Thoracic aorta (tissue), 2 donors: ENCODE data around the gene TECPR2. TPM values are rescaled to one million over a fixed set of nuclear protein-coding genes. Genes with fewer than 3 reads are reported as not detected.

Experiments used
- ATAC-seq: fragments of 150-250 bp; one replicate; pipeline ENCODE4 v1.8.0; 2017; ENCODE audit warnings: low read depth; ENCODE audit not compliant: insufficient number of reproducible peaks, low FRiP score
- DNase-seq: peaks from one replicate; pipeline ENCODE4 v3.0.0-alpha.2; 2020; ENCODE audit warnings: low spot score
- H3K27ac ChIP-seq, 2 donors: fragments of 200-600 bp; sonication (generic); 1 replicate in 1 of 2; 2 replicates in 1 of 2; pipeline ENCODE4 v1.5.1; 2016; ENCODE audit warnings: mild to moderate bottlenecking in 2 of 2, moderate library complexity in 2 of 2
- H3K27me3 ChIP-seq: fragments of 200-600 bp; sonication (generic); replicated peaks from 2 replicates; pipeline ENCODE4 v1.6.0; 2016; ENCODE audit warnings: mild to moderate bottlenecking; ENCODE audit not compliant: insufficient read depth
- H3K36me3 ChIP-seq: fragments of 200-600 bp; sonication (generic); one replicate; pipeline ENCODE4 v1.5.1; 2016
- H3K4me1 ChIP-seq, 2 donors: fragments of 200-600 bp; sonication (generic); 1 replicate in 1 of 2; 2 replicates in 1 of 2; pipeline versions ENCODE4 v1.5.1 to v1.6.0; 2016; ENCODE audit warnings: low read depth in 2 of 2, mild to moderate bottlenecking in 1 of 2; ENCODE audit not compliant: control insufficient read depth in 1 of 2
- H3K4me3 ChIP-seq: fragments of 200-600 bp; sonication (generic); 2 replicates; pipeline ENCODE4 v1.5.1; 2016; ENCODE audit warnings: mild to moderate bottlenecking
- H3K9me3 ChIP-seq: fragments of 200-600 bp; sonication (generic); 2 replicates; pipeline ENCODE4 v1.5.1; 2016
- total RNA-seq, 2 donors: library from RNA; depleted of rRNA; stranded (reverse); fragments of >200 nt; gene quantifications; one replicate each; pipeline versions ENCODE4 v1.1.0 to v1.2.3, GENCODE V29; 2016
- TF ChIP-seq, protein P1 (sequence below): fragments of 200-600 bp; sonication (generic); IDR thresholded peaks from one replicate; pipeline ENCODE4 v1.5.1; 2019; ENCODE audit warnings: antibody characterized with exemption

Gene TECPR2
- total RNA-seq, 2 donors from 2014 or later: 36.5 to 41.3 TPM

DNA sequence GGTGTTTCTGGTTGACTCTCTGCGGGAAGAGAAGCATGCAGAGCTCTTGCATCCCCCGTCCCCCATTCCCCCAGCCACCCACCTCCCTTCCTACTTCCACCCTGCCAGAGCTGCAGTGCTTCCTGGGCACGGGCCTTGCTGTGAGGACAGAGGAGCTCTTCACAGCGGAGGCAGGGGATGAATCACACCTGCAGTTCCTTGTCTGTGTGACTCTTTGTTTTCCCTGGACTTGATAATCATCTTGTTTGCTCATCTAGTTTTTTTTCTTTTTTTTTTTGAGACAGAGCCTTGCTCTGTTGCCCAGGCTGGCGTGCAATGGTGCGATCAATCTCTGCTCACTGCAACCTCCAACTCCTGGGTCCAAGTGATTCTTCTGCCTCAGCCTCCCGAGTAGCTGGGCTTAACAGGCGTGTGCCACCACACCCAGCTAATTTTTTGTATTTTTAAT, 119.1 kb downstream of the TECPR2 start:
- no peaks in the 10 kb centered on the region for H3K36me3 ChIP-seq
- DNase-seq (no peak), ATAC-seq (no peak)
- H3K27me3 ChIP-seq: no peaks in the 10 kb centered on the region
- no peak overlapping the region for H3K27ac ChIP-seq
- no peaks in the 10 kb centered on the region for H3K9me3 ChIP-seq
- H3K4me1 ChIP-seq: peaks cover 3 to 29% of the 10 kb centered on the region in 2 donors
- TF ChIP-seq, protein P1, sequence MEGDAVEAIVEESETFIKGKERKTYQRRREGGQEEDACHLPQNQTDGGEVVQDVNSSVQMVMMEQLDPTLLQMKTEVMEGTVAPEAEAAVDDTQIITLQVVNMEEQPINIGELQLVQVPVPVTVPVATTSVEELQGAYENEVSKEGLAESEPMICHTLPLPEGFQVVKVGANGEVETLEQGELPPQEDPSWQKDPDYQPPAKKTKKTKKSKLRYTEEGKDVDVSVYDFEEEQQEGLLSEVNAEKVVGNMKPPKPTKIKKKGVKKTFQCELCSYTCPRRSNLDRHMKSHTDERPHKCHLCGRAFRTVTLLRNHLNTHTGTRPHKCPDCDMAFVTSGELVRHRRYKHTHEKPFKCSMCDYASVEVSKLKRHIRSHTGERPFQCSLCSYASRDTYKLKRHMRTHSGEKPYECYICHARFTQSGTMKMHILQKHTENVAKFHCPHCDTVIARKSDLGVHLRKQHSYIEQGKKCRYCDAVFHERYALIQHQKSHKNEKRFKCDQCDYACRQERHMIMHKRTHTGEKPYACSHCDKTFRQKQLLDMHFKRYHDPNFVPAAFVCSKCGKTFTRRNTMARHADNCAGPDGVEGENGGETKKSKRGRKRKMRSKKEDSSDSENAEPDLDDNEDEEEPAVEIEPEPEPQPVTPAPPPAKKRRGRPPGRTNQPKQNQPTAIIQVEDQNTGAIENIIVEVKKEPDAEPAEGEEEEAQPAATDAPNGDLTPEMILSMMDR: no peak
- H3K4me3 ChIP-seq: no peak overlapping the region

DNA sequence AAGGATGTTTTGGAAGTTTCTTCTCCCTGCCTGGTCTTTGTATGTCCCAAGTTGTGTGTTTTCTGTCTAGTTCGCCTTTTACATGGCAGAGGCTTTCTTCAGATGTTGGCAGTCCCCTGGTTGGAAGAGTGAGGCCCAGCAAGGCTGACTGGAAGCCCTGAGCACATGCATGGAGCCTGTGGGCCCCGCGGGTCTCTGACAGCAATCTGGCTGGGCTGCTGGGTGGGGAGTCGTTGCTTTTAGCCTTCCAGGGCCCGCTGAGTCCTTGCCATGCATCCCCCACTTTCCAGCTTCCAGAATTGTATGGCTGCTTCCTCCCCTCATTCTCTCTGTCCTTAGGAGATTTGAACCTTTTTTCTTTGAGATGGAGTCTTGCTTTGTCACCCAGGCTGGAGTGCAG, 121.6 kb downstream of the TECPR2 start:
- TF ChIP-seq, protein P1: no peak
- H3K27me3 ChIP-seq: no peaks in the 10 kb centered on the region
- H3K9me3 ChIP-seq: no peaks in the 10 kb centered on the region
- DNase-seq: no peak
- no peak overlapping the region for H3K27ac ChIP-seq
- no peak for ATAC-seq
- H3K36me3 ChIP-seq: no peaks in the 10 kb centered on the region
- no peak overlapping the region for H3K4me3 ChIP-seq
- peaks cover 4 to 27% of the 10 kb centered on the region in 2 donors for H3K4me1 ChIP-seq

DNA sequence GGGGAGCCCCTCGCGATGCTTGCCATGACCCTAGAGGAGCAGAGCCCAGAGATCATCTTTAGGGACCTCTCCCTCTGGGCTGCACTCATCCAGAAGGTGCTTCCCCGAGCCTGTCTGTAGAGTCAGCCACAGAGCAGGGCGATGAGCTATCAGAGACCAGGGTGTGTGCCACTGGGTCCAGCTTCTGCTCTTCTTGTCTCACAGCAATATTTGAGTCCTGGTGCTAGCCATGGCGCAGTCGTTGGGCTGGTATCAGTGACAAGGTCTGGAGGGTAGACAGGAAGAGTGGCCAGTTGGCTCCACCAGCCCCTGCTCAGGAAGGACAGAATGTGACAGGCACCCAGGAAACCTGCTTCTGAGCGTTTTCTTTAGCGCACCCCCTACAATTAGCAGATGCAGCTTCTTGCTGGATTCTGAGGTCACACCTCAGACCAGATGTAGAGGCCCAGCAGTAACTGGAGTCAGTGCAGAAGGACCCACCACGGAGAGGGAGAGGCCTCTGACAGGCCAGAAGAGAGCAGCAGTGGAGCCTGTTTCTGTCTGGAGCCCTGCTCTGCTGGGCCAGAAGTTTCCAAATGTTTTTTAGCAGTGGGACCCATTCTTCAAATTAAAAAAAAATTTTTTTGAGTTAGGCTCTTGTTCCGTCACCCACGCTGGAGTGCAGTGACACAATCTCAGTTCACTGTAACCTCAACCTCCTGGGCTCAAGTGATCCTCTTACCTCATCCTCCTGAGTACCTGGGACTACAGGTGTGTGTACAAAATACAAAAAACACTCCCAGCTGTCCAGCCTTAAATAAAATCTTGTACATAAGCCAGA, 123.2 kb downstream of the TECPR2 start:
- TF ChIP-seq, protein P1: no peak
- DNase-seq: no peak
- no peak for ATAC-seq
- Histone ChIP-seq H3K27me3 (no peaks in the 10 kb centered on the region), H3K4me1 (peaks cover 4 to 19% of the 10 kb centered on the region in 2 donors), H3K4me3 (no peak overlapping the region), H3K27ac (no peak overlapping the region), H3K9me3 (no peaks in the 10 kb centered on the region), H3K36me3 (no peaks in the 10 kb centered on the region)

DNA sequence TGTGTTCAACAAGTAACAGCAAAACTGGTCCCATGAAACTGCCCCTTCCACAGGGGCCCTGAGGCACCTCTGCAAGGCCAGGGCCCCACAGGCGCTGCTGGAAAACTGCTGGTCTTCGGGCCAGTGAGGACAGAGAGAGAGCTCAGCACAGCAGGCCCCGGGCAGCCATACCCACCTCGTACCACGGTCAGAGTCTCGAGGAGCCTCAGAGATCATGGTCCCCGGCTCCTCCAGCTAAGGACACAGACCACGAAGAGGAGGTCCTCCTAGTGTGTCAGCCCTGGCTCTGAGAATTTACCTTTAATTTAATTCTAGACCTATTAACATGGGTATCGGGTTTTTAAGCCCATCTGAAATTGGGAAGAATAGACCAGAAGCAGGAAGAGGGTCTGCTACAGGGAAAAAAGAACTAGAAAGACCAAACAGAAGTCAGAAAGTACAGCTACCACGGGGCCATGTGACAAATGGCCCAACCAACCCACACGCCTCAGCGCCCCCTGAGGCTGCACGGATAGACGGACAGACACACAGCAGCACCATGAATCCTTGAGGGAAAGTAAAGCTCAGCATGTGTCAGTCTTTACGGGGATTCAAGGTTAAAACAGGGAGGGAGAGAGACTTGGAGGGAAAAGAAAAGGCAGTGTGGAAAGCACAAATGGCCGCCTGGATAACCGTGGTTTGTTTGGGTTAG, 123.9 kb downstream of the TECPR2 start:
- DNase-seq: no peak
- Histone ChIP-seq H3K4me3 (peak overlapping the region; percentile 31), H3K36me3 (no peaks in the 10 kb centered on the region), H3K27me3 (no peaks in the 10 kb centered on the region), H3K9me3 (no peaks in the 10 kb centered on the region), H3K4me1 (peaks cover 4 to 19% of the 10 kb centered on the region in 2 donors), H3K27ac (peak overlapping the region; percentile 26 to 71)
- ATAC-seq: no peak
- TF ChIP-seq, protein P1: no peak

DNA sequence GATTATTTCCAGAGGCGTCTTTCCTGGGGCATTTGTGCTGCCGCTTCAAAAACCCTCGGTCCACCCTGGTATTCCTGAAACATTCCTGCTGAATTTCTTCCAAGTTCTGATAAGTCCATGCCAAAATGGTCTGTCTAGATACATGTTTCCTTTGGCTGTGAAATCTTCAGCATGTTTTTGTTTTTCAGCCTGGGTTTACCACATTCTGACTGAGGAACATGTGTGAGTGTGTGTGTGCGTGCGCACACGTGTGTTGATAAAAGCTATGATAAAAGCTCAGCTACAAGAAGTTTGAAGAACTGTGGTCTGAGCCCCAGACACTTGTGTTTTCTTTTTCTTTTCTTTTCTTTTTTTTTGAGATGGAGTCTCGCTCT, 124.5 kb downstream of the TECPR2 start:
- no peaks in the 10 kb centered on the region for H3K36me3 ChIP-seq
- peaks cover 4 to 19% of the 10 kb centered on the region in 2 donors for H3K4me1 ChIP-seq
- TF ChIP-seq, protein P1: no peak
- H3K9me3 ChIP-seq: no peaks in the 10 kb centered on the region
- H3K4me3 ChIP-seq: peak overlapping the region; percentile 31
- peak; percentile 32 for ATAC-seq
- no peak for DNase-seq
- H3K27me3 ChIP-seq: no peaks in the 10 kb centered on the region
- peak overlapping the region; percentile 26 to 71 for H3K27ac ChIP-seq
